CD14-positive monocyte (primary cell): ENCODE results near the gene CDK4. TPM values are rescaled to one million over a fixed set of nuclear protein-coding genes. Genes with fewer than 3 reads are reported as not detected.

ENCODE experiments used
- DNase-seq, 3 donors: peaks; one replicate each; pipeline ENCODE4 v3.0.0-alpha.2; 2011 to 2022
- H2AFZ ChIP-seq: 2 replicates; pipeline ENCODE4 v1.6.0; 2012; ENCODE audit warnings: mild to moderate bottlenecking, low read depth, low read length, inconsistent platforms; ENCODE audit not compliant: insufficient read depth, poor library complexity, severe bottlenecking
- H3K27ac ChIP-seq, 2 donors: 1 replicate in 1 of 2; 2 replicates in 1 of 2; pipeline ENCODE4 v1.5.1; 2012 to 2013; ENCODE audit warnings: low read length in 2 of 2, control low read depth in 1 of 2, inconsistent platforms in 1 of 2, low read depth in 1 of 2, mild to moderate bottlenecking in 1 of 2
- H3K27me3 ChIP-seq, 2 donors: one replicate each; pipeline versions ENCODE4 v1.6.0 to v1.6.1; 2011 to 2013; ENCODE audit warnings: low read length in 2 of 2; ENCODE audit not compliant: control insufficient read depth in 2 of 2, insufficient read depth in 2 of 2
- H3K36me3 ChIP-seq, 2 donors: replicated peaks in 1 of 2; 1 replicate in 1 of 2; 2 replicates in 1 of 2; pipeline versions ENCODE4 v1.5.1 to v1.6.1; 2012 to 2013; ENCODE audit warnings: low read length in 2 of 2, control low read depth in 1 of 2, inconsistent platforms in 1 of 2, mild to moderate bottlenecking in 1 of 2; ENCODE audit not compliant: insufficient read depth in 2 of 2, control insufficient read depth in 1 of 2
- H3K4me1 ChIP-seq, 2 donors: 1 replicate in 1 of 2; 2 replicates in 1 of 2; pipeline versions ENCODE4 v1.5.1 to v1.6.1; 2012 to 2013; ENCODE audit warnings: low read length in 2 of 2, control low read depth in 1 of 2, inconsistent platforms in 1 of 2, mild to moderate bottlenecking in 1 of 2, moderate library complexity in 1 of 2; ENCODE audit not compliant: insufficient read depth in 2 of 2, control insufficient read depth in 1 of 2
- H3K4me2 ChIP-seq: replicated peaks from 2 replicates; pipeline ENCODE3; 2012; ENCODE audit warnings: low read length, moderate library complexity, mild to moderate bottlenecking; ENCODE audit not compliant: poor library complexity, severe bottlenecking; ENCODE audit errors: extremely low read depth
- H3K4me3 ChIP-seq, 3 experiments: fragments of 200-600 bp in 1 of 3; sonication (generic) in 1 of 3; replicated peaks in 1 of 3; 1 replicate in 2 of 3; 2 replicates in 1 of 3; pipeline ENCODE4 v1.5.1; 2011 to 2013; ENCODE audit warnings: low read length in 3 of 3, mild to moderate bottlenecking in 3 of 3, control low read depth in 2 of 3, low read depth in 2 of 3, inconsistent platforms in 1 of 3, moderate library complexity in 1 of 3
- H3K79me2 ChIP-seq: 2 replicates; pipeline ENCODE4 v1.6.0; 2012; ENCODE audit warnings: mild to moderate bottlenecking, control low read depth, inconsistent platforms, low read length, moderate library complexity; ENCODE audit not compliant: insufficient read depth
- H3K9ac ChIP-seq: 2 replicates; pipeline ENCODE4 v1.6.0; 2017; ENCODE audit warnings: low read length, mild to moderate bottlenecking; ENCODE audit not compliant: insufficient read depth, poor library complexity, severe bottlenecking
- H3K9me3 ChIP-seq, 2 donors: replicated peaks in 1 of 2; 1 replicate in 1 of 2; 2 replicates in 1 of 2; pipeline versions ENCODE4 v1.5.1 to v1.6.1; 2012 to 2013; ENCODE audit warnings: low read length in 2 of 2, control low read depth in 1 of 2; ENCODE audit not compliant: control insufficient read depth in 1 of 2, insufficient read depth in 1 of 2
- H4K20me1 ChIP-seq: 2 replicates; pipeline ENCODE4 v1.6.0; 2012; ENCODE audit warnings: mild to moderate bottlenecking, low read length, control low read depth, moderate library complexity; ENCODE audit not compliant: insufficient read depth
- H3K27ac Mint-ChIP-seq, 7 donors: one replicate each; pipeline ENCODE4 v1.8.0; 2020; ENCODE audit warnings: mild to moderate bottlenecking in 7 of 7, mixed read lengths in 7 of 7, moderate library complexity in 6 of 7, inconsistent platforms in 2 of 7
- H3K27me3 Mint-ChIP-seq, 3 donors: one replicate each; pipeline ENCODE4 v1.8.0; 2021 to 2022; ENCODE audit warnings: low read depth in 3 of 3, mild to moderate bottlenecking in 3 of 3, mixed read lengths in 3 of 3, moderate library complexity in 3 of 3, inconsistent platforms in 1 of 3
- H3K36me3 Mint-ChIP-seq, 2 donors: one replicate each; pipeline ENCODE4 v1.8.0; 2020; ENCODE audit warnings: mixed read lengths in 2 of 2, inconsistent platforms in 1 of 2, mild to moderate bottlenecking in 1 of 2
- H3K4me1 Mint-ChIP-seq: one replicate; pipeline ENCODE4 v1.8.0; 2020; ENCODE audit warnings: mild to moderate bottlenecking, mixed read lengths
- H3K4me3 Mint-ChIP-seq, 2 donors: one replicate each; pipeline ENCODE4 v1.8.0; 2020; ENCODE audit warnings: mild to moderate bottlenecking in 2 of 2, mixed read lengths in 2 of 2, moderate library complexity in 1 of 2
- H3K9me3 Mint-ChIP-seq, 7 donors: one replicate each; pipeline ENCODE4 v1.8.0; 2020 to 2022; ENCODE audit warnings: mixed read lengths in 7 of 7, mild to moderate bottlenecking in 6 of 7, moderate library complexity in 6 of 7, inconsistent platforms in 2 of 7
- CTCF ChIP-seq: fragments of 200-600 bp; IDR thresholded peaks from one replicate; pipeline ENCODE4 v1.8.0; 2022; ENCODE audit warnings: antibody characterized with exemption, mild to moderate bottlenecking
- WGBS: methylation state at CpG from one replicate; pipeline ENCODE4 v1.1.5; 2013; ENCODE audit warnings: missing lambda C conversion rate; ENCODE audit not compliant: insufficient coverage; 5-methylcytosine and 5-hydroxymethylcytosine counted together
- intact Hi-C, 2 donors: fragments of 100-400 bp; cut with micrococcal nuclease; formaldehyde crosslinking; loops; one replicate each; pipeline versions ENCODE4 v1.15.0 to v1.15.1; 2023
- polyA plus RNA-seq, 3 donors: library from polyadenylated mRNA; depleted of rRNA in 1 of 3; unstranded in 2 of 3; stranded (reverse) in 1 of 3; fragments of 300-500 nt in 2 of 3; fragments of >200 nt in 1 of 3; fragmentation: Illumina TruSeq in 2 of 3; gene quantifications; 1 replicate in 2 of 3; 2 replicates in 1 of 3; pipeline ENCODE4 v1.2.3, GENCODE V29; 2012 to 2021

The CDK4 gene
- polyA plus RNA-seq, 3 donors, result 26.2 to 38.4 (median 27.4) TPM

GRCh38 chr12:57776247-57776587 is 24.1 kb upstream of the CDK4 start:
- H3K4me3 Mint-ChIP-seq, result no peak overlapping the region
- peak overlapping the region in 4 of 7 donors; percentile 60 to 81 (median 77) for H3K27ac Mint-ChIP-seq
- peaks cover 49 to 52% of the 10 kb centered on the region in 2 donors for H3K4me1 ChIP-seq

GRCh38 chr12:57775563-57776246 is 23.6 kb upstream of the CDK4 start:
- H3K9ac ChIP-seq, result no peak overlapping the region
- H3K4me3 ChIP-seq, result no peak overlapping the region
- peak; percentile 11 for TF ChIP-seq CTCF
- no peaks in the 10 kb centered on the region for H3K27me3 ChIP-seq
- peak overlapping the region in 1 of 2 donors; percentile 2 for H3K4me3 Mint-ChIP-seq
- H3K79me2 ChIP-seq, result no peaks in the 10 kb centered on the region
- peaks cover 44% of the 10 kb centered on the region for H3K4me1 Mint-ChIP-seq
- H3K36me3 ChIP-seq, result no peaks in the 10 kb centered on the region
- peaks cover 0 to 6% (median 0%) of the 10 kb centered on the region in 7 donors for H3K9me3 Mint-ChIP-seq
- H2AFZ ChIP-seq, result peak overlapping the region; percentile 9
- H3K27me3 Mint-ChIP-seq, result peaks cover 0 to 2% (median 0%) of the 10 kb centered on the region in 3 donors
- H3K36me3 Mint-ChIP-seq, result peaks cover 6 to 10% of the 10 kb centered on the region in 2 donors
- peak; percentile 38 to 68 (median 54) for DNase-seq
- H3K4me2 ChIP-seq, result no peak overlapping the region
- 44% methylated on average over 4 of the region's 4 CpGs for WGBS
- peaks cover 48 to 52% of the 10 kb centered on the region in 2 donors for H3K4me1 ChIP-seq
- H3K27ac Mint-ChIP-seq, result peak overlapping the region; percentile 22 to 82 (median 76)
- no peaks in the 10 kb centered on the region for H4K20me1 ChIP-seq
- intact Hi-C loops, result no loop called here
- no peaks in the 10 kb centered on the region for H3K9me3 ChIP-seq
- peak overlapping the region; percentile 12 to 26 for H3K27ac ChIP-seq

More at GRCh38 chr12:57776247-57776587, 24.1 kb upstream of the CDK4 start:
- no peaks in the 10 kb centered on the region for H4K20me1 ChIP-seq
- H3K27me3 ChIP-seq, result no peaks in the 10 kb centered on the region
- H3K9ac ChIP-seq, result no peak overlapping the region
- WGBS, result 100% methylated on average over 1 of the region's 2 CpGs
- no peaks in the 10 kb centered on the region for H3K9me3 ChIP-seq
- no peak for DNase-seq
- H2AFZ ChIP-seq, result peak overlapping the region; percentile 9
- H3K79me2 ChIP-seq, result no peaks in the 10 kb centered on the region
- H3K4me1 Mint-ChIP-seq, result peaks cover 46% of the 10 kb centered on the region
- H3K27me3 Mint-ChIP-seq, result peaks cover 0 to 2% (median 0%) of the 10 kb centered on the region in 3 donors
- H3K4me3 ChIP-seq, result no peak overlapping the region
- peak overlapping the region in 1 of 2 donors; percentile 12 for H3K27ac ChIP-seq
- no peaks in the 10 kb centered on the region for H3K36me3 ChIP-seq
- peaks cover 0 to 6% (median 0%) of the 10 kb centered on the region in 7 donors for H3K9me3 Mint-ChIP-seq
- peaks cover 6 to 9% of the 10 kb centered on the region in 2 donors for H3K36me3 Mint-ChIP-seq
- intact Hi-C loops, result no loop called here
- no peak for TF ChIP-seq CTCF
- no peak overlapping the region for H3K4me2 ChIP-seq
